Transverse colon (tissue), 4 donors: ENCODE data around the gene CLDN5. TPM values are rescaled to one million over a fixed set of nuclear protein-coding genes. Genes with fewer than 3 reads are reported as not detected.

Experiments
- DNase-seq: peaks from one replicate; pipeline ENCODE4 v3.0.0-alpha.2; 2019
- H3K27ac ChIP-seq, 4 donors: fragments of 200-600 bp; sonication (generic); 2 replicates each; pipeline ENCODE4 v1.5.1; 2016 to 2018; ENCODE audit warnings: inconsistent platforms in 4 of 4
- H3K27me3 ChIP-seq: fragments of 200-600 bp; sonication (generic); 2 replicates; pipeline ENCODE4 v1.5.1; 2017; ENCODE audit warnings: inconsistent platforms
- H3K36me3 ChIP-seq, 4 donors: fragments of 200-600 bp; sonication (generic); 2 replicates each; pipeline ENCODE4 v1.5.1; 2017 to 2019; ENCODE audit warnings: inconsistent platforms in 4 of 4
- H3K4me1 ChIP-seq, 4 donors: fragments of 200-600 bp; sonication (generic); 2 replicates each; pipeline ENCODE4 v1.5.1; 2017 to 2020; ENCODE audit warnings: inconsistent platforms in 4 of 4
- H3K4me3 ChIP-seq, 4 donors: fragments of 200-600 bp; sonication (generic); 1 replicate in 1 of 4; 2 replicates in 3 of 4; pipeline versions ENCODE4 v1.5.1 to v1.6.1; 2017 to 2019; ENCODE audit warnings: inconsistent platforms in 4 of 4
- H3K9me3 ChIP-seq, 2 donors: fragments of 200-600 bp; sonication (generic); 2 replicates each; pipeline ENCODE4 v1.5.1; 2017 to 2019; ENCODE audit warnings: inconsistent platforms in 2 of 2
- CTCF ChIP-seq, 5 experiments: fragments of 200-600 bp in 3 of 5; fragments of 450-650 bp in 2 of 5; sonication (generic) in 3 of 5; IDR thresholded peaks; 1 replicate in 2 of 5; 2 replicates in 3 of 5; pipeline ENCODE4 v1.5.1; 2016 to 2017; ENCODE audit warnings: antibody characterized with exemption in 5 of 5, inconsistent platforms in 3 of 5, mild to moderate bottlenecking in 2 of 5, moderate library complexity in 1 of 5
- EP300 ChIP-seq: sonication (generic); formaldehyde crosslinking; IDR thresholded peaks from one replicate; pipeline ENCODE4 v1.6.1; 2017; ENCODE audit warnings: antibody characterized with exemption, low read depth
- POLR2A ChIP-seq: fragments of 450-650 bp; IDR thresholded peaks from one replicate; pipeline ENCODE4 v1.6.1; 2016; ENCODE audit warnings: antibody characterized with exemption, mild to moderate bottlenecking, moderate library complexity
- POLR2AphosphoS5 ChIP-seq, 3 donors: sonication (generic); formaldehyde crosslinking; IDR thresholded peaks; one replicate each; pipeline ENCODE4 v1.6.1; 2016; ENCODE audit warnings: antibody characterized with exemption in 3 of 3
- WGBS, 2 donors: methylation state at CpG; one replicate each; pipeline ENCODE4 v1.1.5; 2018; ENCODE audit warnings: low coverage in 1 of 2; 5-methylcytosine and 5-hydroxymethylcytosine counted together
- in situ Hi-C, 4 donors: fragments of 200-750 bp; cut with MboI; loops; one replicate each; pipeline versions ENCODE4 v1.15.0 to v1.15.1; 2017; ENCODE audit warnings: low sequenced_read_pairs in 3 of 4, low pct_ligation_motif_present in 1 of 4, low pct_unique_long_range_greater_than_20kb in 1 of 4
- intact Hi-C: fragments of 100-400 bp; cut with DNase I; formaldehyde crosslinking; loops from one replicate; pipeline ENCODE4 v1.15.1; 2023; ENCODE audit warnings: low total_unique reads
- total RNA-seq, 4 donors: library from RNA; depleted of rRNA; stranded (reverse); fragments of >200 nt; gene quantifications; one replicate each; pipeline ENCODE4 v1.1.0, GENCODE V29; 2016

Gene CLDN5
- total RNA-seq, 4 donors from 2014 or later: 29.5 to 126 (median 63.9) TPM

- no peaks in the 10 kb centered on the region for H3K9me3 ChIP-seq
- H3K4me3 ChIP-seq: no peak overlapping the region
- in situ Hi-C loops: no loop called here
- intact Hi-C loops: no loop called here
- peaks cover 0 to 8% (median 5%) of the 10 kb centered on the region in 4 donors for H3K4me1 ChIP-seq
- no peak for DNase-seq
- no peak for TF ChIP-seq POLR2A
- TF ChIP-seq CTCF (IDR thresholded peaks at IDR 0.05): no peak
- TF ChIP-seq POLR2AphosphoS5 (IDR thresholded peaks at IDR 0.05): no peak
- TF ChIP-seq EP300: no peak
- no peaks in the 10 kb centered on the region for H3K36me3 ChIP-seq
- WGBS, 2 donors: 70 to 77% methylated on average over 4 to 6 of the region's 6 CpGs
- no peaks in the 10 kb centered on the region for H3K27me3 ChIP-seq
- no peak overlapping the region for H3K27ac ChIP-seq
Observed at GRCh38 chr22:19546680-19547079, 22.5 kb upstream of the CLDN5 start.

DNA sequence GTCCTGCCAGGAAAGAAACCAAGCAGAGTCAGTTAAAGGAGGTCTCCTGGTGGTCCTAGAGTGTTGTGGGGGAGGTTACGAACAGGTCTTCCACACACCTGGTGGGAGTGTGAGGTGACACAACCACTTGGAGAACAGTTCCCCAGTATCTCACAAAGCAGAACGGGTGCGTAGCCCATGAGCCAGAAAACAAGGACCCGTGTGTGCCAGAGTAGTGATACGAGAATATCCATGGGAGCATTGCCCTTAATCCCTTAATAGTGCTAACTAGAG is 21.7 kb upstream of the CLDN5 start:
- Histone ChIP-seq H3K36me3 (no peaks in the 10 kb centered on the region), H3K4me3 (no peak overlapping the region), H3K9me3 (no peaks in the 10 kb centered on the region), H3K27me3 (no peaks in the 10 kb centered on the region), H3K4me1 (peaks cover 0 to 8% (median 5%) of the 10 kb centered on the region in 4 donors), H3K27ac (no peak overlapping the region)
- in situ Hi-C loops: no loop called here
- WGBS, 2 donors: 80 to 91% methylated on average over 4 to 5 of the region's 5 CpGs
- no peak for DNase-seq
- TF ChIP-seq POLR2AphosphoS5 (IDR thresholded peaks at IDR 0.05) (no peak), EP300 (no peak), CTCF (IDR thresholded peaks at IDR 0.05) (no peak), POLR2A (no peak)
- intact Hi-C loops: no loop called here

GRCh38 chr22:19543970-19544708 is 19.9 kb upstream of the CLDN5 start:
- 55% methylated on average over 15 of the region's 16 CpGs; no CpG with 5 or more reads in 1 of the 2 donors for WGBS, 2 donors
- no peaks in the 10 kb centered on the region for H3K36me3 ChIP-seq
- TF ChIP-seq POLR2A (no peak), CTCF (IDR thresholded peaks at IDR 0.05) (no peak), EP300 (no peak)
- no peak overlapping the region for H3K4me3 ChIP-seq
- no peaks in the 10 kb centered on the region for H3K9me3 ChIP-seq
- in situ Hi-C loops (no loop called here), intact Hi-C loops (no loop called here)
- peak; percentile 63 for DNase-seq
- H3K27me3 ChIP-seq: no peaks in the 10 kb centered on the region
- H3K27ac ChIP-seq: no peak overlapping the region
- H3K4me1 ChIP-seq: peaks cover 0 to 8% (median 5%) of the 10 kb centered on the region in 4 donors

DNA sequence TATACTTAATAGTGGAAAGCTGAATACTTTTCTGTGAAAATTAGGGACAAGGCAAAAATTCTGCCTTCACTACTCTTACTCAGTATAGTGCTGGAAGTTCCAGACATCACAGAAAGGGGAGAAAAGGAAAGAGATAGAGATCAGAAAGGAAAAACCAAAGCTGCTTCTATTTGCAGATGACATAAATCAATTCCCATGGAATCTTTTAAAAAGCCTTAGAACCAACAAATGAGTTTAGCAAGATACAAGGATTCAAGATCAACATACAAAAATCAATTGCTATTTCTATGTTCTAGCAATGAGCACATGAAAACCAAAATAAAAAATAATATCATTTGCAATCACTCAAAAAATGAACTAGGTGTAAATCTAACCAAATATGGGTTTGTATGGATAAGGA is 16.2 kb upstream of the CLDN5 start:
- TF ChIP-seq EP300 (no peak), POLR2AphosphoS5 (IDR thresholded peaks at IDR 0.05) (no peak), CTCF (IDR thresholded peaks at IDR 0.05) (no peak), POLR2A (no peak)
- Histone ChIP-seq H3K4me1 (peaks cover 0 to 8% (median 5%) of the 10 kb centered on the region in 4 donors), H3K27ac (no peak overlapping the region), H3K36me3 (no peaks in the 10 kb centered on the region), H3K9me3 (no peaks in the 10 kb centered on the region), H3K4me3 (no peak overlapping the region), H3K27me3 (no peaks in the 10 kb centered on the region)
- in situ Hi-C loops (no loop called here), intact Hi-C loops (no loop called here)
- no peak for DNase-seq
